Stimulated activated CD4-positive, alpha-beta T cell treated with anti-CD3 and anti-CD28 coated beads, Interleukin-12 subunit alpha, Interleukin-12 subunit beta, amount 100 ng/mL, for 24 hours (primary cell): ENCODE results near the gene PHPT1.

Experiments
- DNase-seq, 2 experiments: peaks; one replicate each; pipeline ENCODE4 v3.0.0-alpha.2; 2020; ENCODE audit warnings: low read depth in 2 of 2

PHPT1 gene

GRCh38 chr9:136886610-136887597, 37.7 kb downstream of the PHPT1 start:
- peak in 1 of 2 experiments; percentile 23 for DNase-seq

DNA sequence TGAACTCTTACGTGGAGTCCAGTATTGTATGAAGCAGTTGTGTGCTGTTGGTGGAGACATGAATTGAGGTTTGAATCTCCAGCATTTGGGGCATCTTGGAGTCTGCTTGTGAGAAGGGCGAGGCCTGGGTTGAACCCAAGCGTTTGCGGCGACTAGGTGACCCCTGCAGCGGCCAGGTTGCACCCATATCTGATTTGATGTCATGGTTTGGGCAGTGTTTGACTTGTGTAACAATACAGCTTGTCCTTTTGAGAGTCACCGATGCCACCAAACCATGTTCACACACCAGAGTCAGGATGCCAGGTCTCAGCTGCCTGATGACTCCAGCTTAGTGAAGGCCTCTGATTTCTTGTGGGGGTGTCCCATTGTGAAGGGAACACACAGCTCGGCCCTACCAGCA, 39.2 kb downstream of the PHPT1 start:
- DNase-seq, result no peak

DNA sequence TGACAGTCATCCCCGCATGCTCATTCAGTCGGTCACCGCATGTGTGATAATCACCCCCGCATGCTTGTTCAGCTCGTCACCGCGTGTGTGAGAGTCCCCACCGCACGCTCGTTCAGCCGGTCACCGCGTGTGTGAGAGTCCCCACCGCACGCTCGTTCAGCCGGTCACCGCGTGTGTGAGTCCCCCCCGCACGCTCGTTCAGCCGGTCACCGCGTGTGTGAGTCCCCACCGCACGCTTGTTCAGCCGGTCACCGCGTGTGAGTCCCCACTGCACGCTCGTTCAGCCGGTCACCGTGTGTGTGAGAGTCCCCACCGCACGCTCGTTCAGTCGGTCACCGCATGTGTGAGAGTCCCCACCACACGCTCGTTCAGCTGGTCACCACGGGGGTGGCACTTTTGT, 40.6 kb downstream of the PHPT1 start:
- no peak for DNase-seq

DNA sequence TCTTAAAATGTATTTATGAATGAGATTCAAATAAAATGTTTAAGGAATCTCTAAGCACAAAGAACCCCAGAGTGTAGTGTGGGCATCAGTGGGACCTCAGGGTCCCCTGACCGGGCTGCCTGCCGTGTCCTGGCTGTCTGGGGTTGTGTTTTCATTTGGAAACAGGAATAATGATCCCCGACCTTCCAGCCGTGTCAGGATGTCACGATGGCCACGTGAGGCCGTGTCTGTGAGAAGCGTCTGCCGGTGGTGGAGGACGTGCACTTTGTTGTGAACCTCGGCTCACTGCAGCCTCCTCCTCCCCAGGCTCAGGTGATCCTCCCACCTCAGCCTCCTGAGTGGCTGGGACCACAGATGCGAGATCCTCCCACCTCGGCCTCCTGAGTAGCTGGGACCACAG, 41.5 kb downstream of the PHPT1 start:
- no peak for DNase-seq

GRCh38 chr9:136896027-136896426, 46.8 kb downstream of the PHPT1 start:
- DNase-seq, result no peak

DNA sequence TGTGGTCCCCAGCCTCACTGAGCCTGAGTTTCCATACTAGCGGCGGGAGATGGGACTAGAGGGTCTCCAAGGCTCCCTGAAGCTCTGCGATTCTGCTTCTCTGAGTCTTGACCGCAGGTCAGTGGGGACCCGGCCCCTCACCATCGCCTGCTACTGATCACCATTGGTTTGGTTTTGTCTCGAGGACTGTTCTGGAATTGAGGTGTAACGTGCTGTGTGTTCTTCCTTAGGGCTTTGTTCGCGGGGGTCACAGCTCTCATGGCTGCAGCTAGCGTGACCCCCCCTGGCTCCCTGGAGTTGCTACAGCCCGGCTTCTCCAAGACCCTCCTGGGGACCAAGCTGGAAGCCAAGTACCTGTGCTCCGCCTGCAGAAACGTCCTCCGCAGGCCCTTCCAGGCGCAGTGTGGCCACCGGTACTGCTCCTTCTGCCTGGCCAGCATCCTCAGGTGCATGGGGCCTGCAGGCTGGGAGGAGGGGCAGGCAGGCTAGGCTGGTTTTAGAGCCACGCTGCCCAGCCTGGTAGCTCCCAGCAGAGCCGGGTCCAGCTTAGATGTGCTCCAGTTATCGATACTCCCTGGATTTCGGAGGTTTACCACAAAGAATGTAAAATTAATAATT, 49.4 kb downstream of the PHPT1 start:
- DNase-seq, result no peak

- no peak for DNase-seq
These were observed 50.0 kb downstream of the PHPT1 start for GRCh38 chr9:136899196-136899595.

DNA sequence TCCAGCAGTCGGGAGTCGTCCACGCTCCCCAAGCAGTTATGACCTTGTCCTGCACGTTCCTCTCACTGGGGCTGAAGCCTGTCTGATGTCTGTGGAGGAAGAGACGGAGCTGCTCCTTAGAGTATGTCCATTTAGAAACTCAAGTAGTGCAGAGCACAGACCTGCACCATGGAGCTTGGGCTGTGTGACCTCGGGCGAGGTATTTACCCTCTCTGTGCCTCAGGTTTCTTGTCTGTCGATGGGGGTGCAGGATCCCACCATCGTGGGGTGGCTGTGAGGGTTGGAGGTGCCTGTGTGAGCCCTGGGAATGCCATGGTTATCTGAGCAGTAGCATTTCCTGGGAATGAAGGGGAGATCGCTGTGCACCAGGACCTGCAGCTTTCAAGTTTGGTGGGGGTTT, 51.3 kb downstream of the PHPT1 start:
- DNase-seq, result no peak
